Keratinocyte (primary cell): ENCODE data around the gene KRTAP1-5. TPM values are rescaled to one million over a fixed set of nuclear protein-coding genes. Genes with fewer than 3 reads are reported as not detected.

ENCODE experiments used
- DNase-seq: peaks from one replicate; pipeline ENCODE4 v3.0.0-alpha.2; 2011; ENCODE audit warnings: low read depth, missing footprints, low spot score
- FAIRE-seq: peaks from 2 replicates; lab custom pipeline; 2011; peaks lifted over from hg19 to GRCh38; lab: Jason Lieb, UNC
- H2AFZ ChIP-seq: 2 replicates; pipeline ENCODE4 v1.6.0; 2012; ENCODE audit warnings: low read length, control low read depth, inconsistent platforms; ENCODE audit not compliant: control insufficient read depth
- H3K27ac ChIP-seq: 2 replicates; pipeline ENCODE4 v1.5.1; 2011; ENCODE audit warnings: low read length; ENCODE audit not compliant: control insufficient read depth, insufficient read depth
- H3K27me3 ChIP-seq: 3 replicates; pipeline ENCODE4 v1.6.0; 2011; ENCODE audit warnings: low read length; ENCODE audit not compliant: control insufficient read depth, insufficient read depth; ENCODE audit errors: extremely low read depth
- H3K36me3 ChIP-seq, 2 experiments: 2 replicates in 1 of 2; 3 replicates in 1 of 2; pipeline ENCODE4 v1.5.1; 2011; ENCODE audit warnings: low read length in 2 of 2, mild to moderate bottlenecking in 1 of 2; ENCODE audit not compliant: control insufficient read depth in 2 of 2, insufficient read depth in 2 of 2; ENCODE audit errors: extremely low read depth in 1 of 2
- H3K4me1 ChIP-seq: 3 replicates; pipeline ENCODE4 v1.5.1; 2011; ENCODE audit warnings: low read length; ENCODE audit not compliant: control insufficient read depth, insufficient read depth; ENCODE audit errors: extremely low read depth
- H3K4me2 ChIP-seq: 3 replicates; pipeline ENCODE4 v1.6.0; 2011; ENCODE audit warnings: low read depth, low read length; ENCODE audit not compliant: control insufficient read depth, insufficient read depth; ENCODE audit errors: extremely low read depth
- H3K4me3 ChIP-seq, 3 experiments: fragments of 200-600 bp in 1 of 3; sonication (generic) in 1 of 3; 2 replicates in 2 of 3; 3 replicates in 1 of 3; pipeline ENCODE4 v1.5.1; 2011 to 2016; ENCODE audit warnings: low read length in 3 of 3, mild to moderate bottlenecking in 3 of 3, control low read depth in 2 of 3, inconsistent platforms in 1 of 3, low read depth in 1 of 3, mixed read lengths in 1 of 3, mixed run types in 1 of 3, moderate library complexity in 1 of 3; ENCODE audit not compliant: control insufficient read depth in 2 of 3, insufficient read depth in 2 of 3; ENCODE audit errors: extremely low read depth in 1 of 3
- H3K79me2 ChIP-seq: 2 replicates; pipeline ENCODE4 v1.6.0; 2012; ENCODE audit warnings: low read length; ENCODE audit not compliant: control insufficient read depth, insufficient read depth
- H3K9ac ChIP-seq: 3 replicates; pipeline ENCODE4 v1.6.0; 2011; ENCODE audit warnings: low read length; ENCODE audit not compliant: control insufficient read depth, insufficient read depth; ENCODE audit errors: extremely low read depth
- H3K9me1 ChIP-seq: 3 replicates; pipeline ENCODE4 v1.6.0; 2011; ENCODE audit warnings: low read length; ENCODE audit not compliant: control insufficient read depth, insufficient read depth; ENCODE audit errors: extremely low read depth
- H3K9me3 ChIP-seq: 2 replicates; pipeline ENCODE4 v1.5.1; 2012; ENCODE audit warnings: low read depth, low read length; ENCODE audit not compliant: control insufficient read depth
- H4K20me1 ChIP-seq: 3 replicates; pipeline ENCODE4 v1.6.0; 2011; ENCODE audit warnings: low read length; ENCODE audit not compliant: control insufficient read depth, insufficient read depth; ENCODE audit errors: extremely low read depth
- CTCF ChIP-seq, 3 experiments: IDR thresholded peaks in 1 of 3; conservative IDR thresholded peaks in 1 of 3; optimal IDR thresholded peaks in 1 of 3; 2 replicates in 2 of 3; 3 replicates in 1 of 3; pipeline versions ENCODE3 to v1.5.1; 2011; ENCODE audit warnings: low read length in 3 of 3, mild to moderate bottlenecking in 3 of 3, moderate library complexity in 2 of 3, control low read depth in 1 of 3, inconsistent platforms in 1 of 3; ENCODE audit not compliant: insufficient read depth in 2 of 3; ENCODE audit errors: extremely low read depth in 1 of 3
- EZH2 ChIP-seq: IDR thresholded peaks from one replicate; pipeline ENCODE4 v1.6.1; 2012; ENCODE audit warnings: inconsistent platforms, mild to moderate bottlenecking, low read length, moderate library complexity
- dilution Hi-C: fragments of 300-500 bp; cut with MboI; formaldehyde crosslinking; loops from one replicate; pipeline ENCODE4 v1.7.0; 2020; ENCODE audit warnings: low sequenced_read_pairs; ENCODE audit not compliant: extremely low pct_ligation_motif_present
- polyA plus RNA-seq, 5 experiments: library from polyadenylated mRNA; depleted of rRNA in 3 of 5; stranded (reverse) in 3 of 5; stranded (forward) in 1 of 5; unstranded in 1 of 5; fragments of >200 nt; gene quantifications; 1 replicate in 1 of 5; 2 replicates in 3 of 5; 3 replicates in 1 of 5; pipeline versions ENCODE4 v1.2.1 to v1.2.3, GENCODE V29; 2011 to 2012; ENCODE audit warnings: missing spikeins in 2 of 5, low read depth in 1 of 5, low replicate concordance in 1 of 5

The KRTAP1-5 gene
- polyA plus RNA-seq, 1 donor (not counting 4 experiments of a cell fraction or from before 2014, with no cell fraction given): 0.08 TPM

GRCh38 chr17:40981115-40981514, 45.9 kb downstream of the KRTAP1-5 start:
- Histone ChIP-seq H3K36me3 (no peaks in the 10 kb centered on the region), H3K79me2 (no peaks in the 10 kb centered on the region), H3K9me1 (no peaks in the 10 kb centered on the region), H4K20me1 (no peaks in the 10 kb centered on the region), H3K27me3 (no peaks in the 10 kb centered on the region), H2AFZ (no peak overlapping the region), H3K4me2 (no peak overlapping the region), H3K4me3 (no peak overlapping the region), H3K9me3 (no peaks in the 10 kb centered on the region), H3K4me1 (peaks cover 4% of the 10 kb centered on the region), H3K9ac (no peak overlapping the region), H3K27ac (no peak overlapping the region)
- dilution Hi-C loops: no loop called here
- FAIRE-seq: no peak
- DNase-seq: no peak
- TF ChIP-seq CTCF (optimal IDR thresholded peaks at IDR 0.05 in 1 of 3, IDR thresholded peaks at IDR 0.05 in 1 of 3, conservative IDR thresholded peaks at IDR 0.05 in 1 of 3; ENCODE audit: extremely low read depth in 1 of 3, insufficient read depth in 2 of 3, low read length in 3 of 3) (no peak), EZH2 (no peak)

- H3K9ac ChIP-seq: no peak overlapping the region
- no peak overlapping the region for H3K4me3 ChIP-seq
- no peaks in the 10 kb centered on the region for H3K79me2 ChIP-seq
- DNase-seq: no peak
- H3K9me1 ChIP-seq: no peaks in the 10 kb centered on the region
- FAIRE-seq: no peak
- TF ChIP-seq CTCF (optimal IDR thresholded peaks at IDR 0.05 in 1 of 3, IDR thresholded peaks at IDR 0.05 in 1 of 3, conservative IDR thresholded peaks at IDR 0.05 in 1 of 3; ENCODE audit: extremely low read depth in 1 of 3, insufficient read depth in 2 of 3, low read length in 3 of 3) (no peak), EZH2 (no peak)
- no peak overlapping the region for H3K4me2 ChIP-seq
- no peak overlapping the region for H3K27ac ChIP-seq
- no peak overlapping the region for H2AFZ ChIP-seq
- H3K27me3 ChIP-seq: no peaks in the 10 kb centered on the region
- H3K9me3 ChIP-seq: no peaks in the 10 kb centered on the region
- H4K20me1 ChIP-seq: no peaks in the 10 kb centered on the region
- H3K4me1 ChIP-seq: peaks cover 4% of the 10 kb centered on the region
- no peaks in the 10 kb centered on the region for H3K36me3 ChIP-seq
- dilution Hi-C loops: no loop called here
These were observed 46.4 kb downstream of the KRTAP1-5 start for GRCh38 chr17:40980596-40980995.
